ENCODE measurements around the gene TBX10. TPM values are rescaled to one million over a fixed set of nuclear protein-coding genes. Genes with fewer than 3 reads are reported as not detected.
A peak's percentile ranks its signal among the peaks of the same experiment; 100 is the strongest.

TBX10 gene
- total and polyA plus RNA-seq, 12 donors = 0.17 to 0.44 (median 0.28) TPM; not detected in 9

GRCh38 chr11:67616431-67617242, 22.9 kb downstream of the TBX10 start:
- Histone ChIP-seq H3K4me1 (peaks cover 8 to 36% (median 18%) of the 10 kb centered on the region in 9 donors), H3K27me3 (peaks cover 0 to 17% (median 12%) of the 10 kb centered on the region in 7 donors), H3K36me3 (peaks cover 0 to 19% (median 11%) of the 10 kb centered on the region in 9 donors), H3K27ac (peak overlapping the region in 1 of 10 donors; percentile 56), H3K9me3 (no peaks in the 10 kb centered on the region), H3K4me3 (no peak overlapping the region)
- WGBS, 2 donors = 24 to 30% methylated on average over 11 of the region's 11 CpGs
- intact Hi-C loops (cut with DNase I) = no loop called here
- DNase-seq = peak in 1 of 2 donors; percentile 4
- peak in 4 of 8 donors; percentile 19 to 28 (median 22) for ATAC-seq
- no peak for TF ChIP-seq CTCF (IDR thresholded peaks at IDR 0.05)

GRCh38 chr11:67615728-67616430, 23.7 kb downstream of the TBX10 start:
- no peaks in the 10 kb centered on the region for H3K9me3 ChIP-seq
- 29 to 32% methylated on average over 34 of the region's 34 CpGs for WGBS, 2 donors
- peak in 4 of 8 donors; percentile 2 to 37 (median 2) for ATAC-seq
- peaks cover 0 to 17% (median 12%) of the 10 kb centered on the region in 7 donors for H3K27me3 ChIP-seq
- peak overlapping the region in 1 of 10 donors; percentile 35 for H3K27ac ChIP-seq
- no peak overlapping the region for H3K4me3 ChIP-seq
- peaks cover 0 to 26% (median 19%) of the 10 kb centered on the region in 9 donors for H3K36me3 ChIP-seq
- TF ChIP-seq CTCF (IDR thresholded peaks at IDR 0.05) = no peak
- intact Hi-C loops (cut with DNase I) = no loop called here
- peaks cover 8 to 36% (median 18%) of the 10 kb centered on the region in 9 donors for H3K4me1 ChIP-seq
- DNase-seq = no peak

GRCh38 chr11:67614730-67615714, 24.5 kb downstream of the TBX10 start:
- Histone ChIP-seq H3K4me3 (no peak overlapping the region), H3K27ac (peak overlapping the region in 4 of 10 donors; percentile 14 to 92 (median 42)), H3K36me3 (peaks cover 0 to 35% (median 27%) of the 10 kb centered on the region in 9 donors), H3K9me3 (no peaks in the 10 kb centered on the region), H3K27me3 (peaks cover 0 to 17% (median 12%) of the 10 kb centered on the region in 7 donors), H3K4me1 (peaks cover 8 to 36% (median 18%) of the 10 kb centered on the region in 9 donors)
- peak in 8 of 9 donors; percentile 17 to 54 (median 49) for TF ChIP-seq CTCF (IDR thresholded peaks at IDR 0.05)
- ATAC-seq = peak; percentile 9 to 61 (median 32)
- DNase-seq = no peak
- intact Hi-C loops (cut with DNase I) = no loop called here
- WGBS, 2 donors = 80 to 84% methylated on average over 18 of the region's 18 CpGs
